PC-9 (cell line): ENCODE data around the gene ORMDL3. TPM values are rescaled to one million over a fixed set of nuclear protein-coding genes. Genes with fewer than 3 reads are reported as not detected.

Experiments
- BruUV-seq: library from RNA; stranded (reverse); fragments of 400-500 nt; replicated peaks from 2 replicates; lab custom pipeline; 2021; lab: Mats Ljungman, UMichigan
- CTCF ChIA-PET: fragments of 300-600 bp; sonication (Branson Sonifier 250); formaldehyde crosslinking; loops from one replicate; lab custom pipeline; 2022; ENCODE audit warnings: antibody characterized with exemption; lab: Charles Lee
- POLR2A ChIA-PET: fragments of 300-600 bp; sonication (Branson Sonifier 250); formaldehyde crosslinking; loops from one replicate; lab custom pipeline; 2022; ENCODE audit warnings: antibody characterized with exemption; ENCODE audit not compliant: unreplicated experiment; lab: Charles Lee
- DNase-seq, 2 experiments: peaks; one replicate each; pipeline versions ENCODE4 v3.0.0 to v3.0.0-alpha.2; 2015 to 2022; ENCODE audit warnings: mixed read lengths in 1 of 2
- H2AFZ ChIP-seq: fragments of 200-600 bp; sonication (generic); 2 replicates; pipeline ENCODE4 v1.8.1; 2017; ENCODE audit warnings: antibody characterized with exemption
- H3F3A ChIP-seq: fragments of 200-600 bp; sonication (generic); 2 replicates; pipeline ENCODE4 v1.8.1; 2017; ENCODE audit warnings: antibody characterized with exemption, mild to moderate bottlenecking, low read depth; ENCODE audit not compliant: insufficient read depth
- H3K27ac ChIP-seq: fragments of 200-600 bp; sonication (generic); 2 replicates; pipeline ENCODE4 v1.6.1; 2016; ENCODE audit warnings: mixed run types
- H3K27me3 ChIP-seq: fragments of 200-600 bp; sonication (generic); 2 replicates; pipeline ENCODE4 v1.6.1; 2016; ENCODE audit warnings: low read depth, mixed run types; ENCODE audit not compliant: insufficient read depth
- H3K36me3 ChIP-seq: fragments of 200-600 bp; sonication (generic); 2 replicates; pipeline ENCODE4 v1.6.1; 2016; ENCODE audit warnings: low read depth, mixed run types
- H3K4me1 ChIP-seq: fragments of 200-600 bp; sonication (generic); replicated peaks from 2 replicates; pipeline ENCODE4 v1.6.1; 2016; ENCODE audit warnings: mixed run types; ENCODE audit not compliant: insufficient read depth
- H3K4me2 ChIP-seq: fragments of 200-600 bp; sonication (generic); 2 replicates; pipeline ENCODE4 v1.6.1; 2017; ENCODE audit warnings: mixed run types
- H3K4me3 ChIP-seq: fragments of 200-600 bp; sonication (generic); 2 replicates; pipeline ENCODE4 v1.6.1; 2016; ENCODE audit warnings: mixed run types
- H3K79me2 ChIP-seq: fragments of 200-600 bp; sonication (generic); 2 replicates; pipeline ENCODE4 v1.6.1; 2017; ENCODE audit warnings: low read depth, mixed run types
- H3K9me2 ChIP-seq: fragments of 200-600 bp; sonication (generic); 2 replicates; pipeline ENCODE4 v1.8.1; 2017; ENCODE audit warnings: mild to moderate bottlenecking; ENCODE audit not compliant: insufficient read depth
- H3K9me3 ChIP-seq: fragments of 200-600 bp; sonication (generic); 2 replicates; pipeline ENCODE4 v1.8.1; 2016; ENCODE audit warnings: low read depth; ENCODE audit not compliant: insufficient read depth
- H4K20me1 ChIP-seq: fragments of 200-600 bp; sonication (generic); 2 replicates; pipeline ENCODE4 v1.8.1; 2017; ENCODE audit not compliant: insufficient read depth
- CTCF ChIP-seq: fragments of 200-600 bp; sonication (generic); conservative IDR thresholded peaks from 2 replicates; pipeline ENCODE4 v1.6.1; 2017; ENCODE audit warnings: mixed run types, antibody characterized with exemption, mild to moderate bottlenecking, moderate library complexity
- EZH2 ChIP-seq: fragments of 200-600 bp; sonication (generic); IDR thresholded peaks from 2 replicates; pipeline ENCODE4 v1.8.0; 2017; ENCODE audit warnings: antibody characterized with exemption, low read depth
- intact Hi-C: fragments of 100-400 bp; cut with micrococcal nuclease; formaldehyde crosslinking; loops from one replicate; pipeline ENCODE4 v1.10.0; 2022; ENCODE audit not compliant: unreplicated experiment
- total RNA-seq: library from RNA; stranded (reverse); gene quantifications from 2 replicates; pipeline ENCODE4 v1.2.3, GENCODE V29; 2021

The ORMDL3 gene
- total RNA-seq, 1 experiment from 2014 or later = 51.1 TPM

GRCh38 chr17:39962642-39963220 lies 35.3 kb upstream of the ORMDL3 start, which contains the start of gene GSDMA:
Gene GSDMA (plus strand): TSS chr17:39963004. CDS start chr17:39965688, 2,684 bp downstream.
- no peak for DNase-seq
- POLR2A ChIA-PET = no interaction called here

GRCh38 chr17:39960524-39961041 lies 33.2 kb upstream of the ORMDL3 start:
- no peaks in the 10 kb centered on the region for H3K27me3 ChIP-seq
- H4K20me1 ChIP-seq = no peaks in the 10 kb centered on the region
- no peak overlapping the region for H3K4me2 ChIP-seq
- H3K36me3 ChIP-seq = no peaks in the 10 kb centered on the region
- H3K9me2 ChIP-seq = no peaks in the 10 kb centered on the region
- no peak for DNase-seq
- TF ChIP-seq EZH2 = no peak
- no peak for TF ChIP-seq CTCF
- ChIA-PET POLR2A (no interaction called here), CTCF (no interaction called here)
- BruUV-seq = no TSS peak
- H3K79me2 ChIP-seq = no peaks in the 10 kb centered on the region
- H3K4me3 ChIP-seq = no peak overlapping the region
- peaks cover 15% of the 10 kb centered on the region for H3F3A ChIP-seq
- H3K9me3 ChIP-seq = no peaks in the 10 kb centered on the region
- no peak overlapping the region for H3K27ac ChIP-seq
- H3K4me1 ChIP-seq = peaks cover 11% of the 10 kb centered on the region
- intact Hi-C loops = no loop called here
- no peak overlapping the region for H2AFZ ChIP-seq

More at GRCh38 chr17:39962642-39963220, 35.3 kb upstream of the ORMDL3 start, which contains the start of gene GSDMA:
- H3K27me3 ChIP-seq = no peaks in the 10 kb centered on the region
- no peak within 1 kb of the TSS for H3K4me2 ChIP-seq
- H3K9me2 ChIP-seq = no peaks in the 10 kb centered on the region
- no peaks in the 10 kb centered on the region for H3K79me2 ChIP-seq
- H3K27ac ChIP-seq = no peak within 1 kb of the TSS
- intact Hi-C loops = no loop called here
- H3K36me3 ChIP-seq = no peaks in the 10 kb centered on the region
- peaks cover 11% of the 10 kb centered on the region for H3K4me1 ChIP-seq
- no peak within 1 kb of the TSS for H2AFZ ChIP-seq
- BruUV-seq = no TSS peak
- H3K9me3 ChIP-seq = no peaks in the 10 kb centered on the region
- TF ChIP-seq CTCF = no peak
- no peak for TF ChIP-seq EZH2
- H3F3A ChIP-seq = peaks cover 15% of the 10 kb centered on the region
- H3K4me3 ChIP-seq = no peak within 1 kb of the TSS
- H4K20me1 ChIP-seq = no peaks in the 10 kb centered on the region
- CTCF ChIA-PET = interaction anchor here (0.7 kb wide), 2 partner anchors 24 to 36 kb away, joined by 3 to 5 read pairs; no protein-coding TSS in a partner anchor

GRCh38 chr17:39955726-39956225 lies 28.4 kb upstream of the ORMDL3 start:
- Histone ChIP-seq H3K4me3 (no peak overlapping the region), H3K36me3 (no peaks in the 10 kb centered on the region), H2AFZ (no peak overlapping the region), H3K9me3 (no peaks in the 10 kb centered on the region), H3K9me2 (no peaks in the 10 kb centered on the region), H3K4me2 (no peak overlapping the region), H3K79me2 (no peaks in the 10 kb centered on the region), H4K20me1 (no peaks in the 10 kb centered on the region), H3K27ac (no peak overlapping the region), H3K27me3 (no peaks in the 10 kb centered on the region), H3K4me1 (peaks cover 8% of the 10 kb centered on the region), H3F3A (peaks cover 9% of the 10 kb centered on the region; the same call in 1 of the 2 replicates)
- POLR2A ChIA-PET = no interaction called here
- CTCF ChIA-PET = no interaction called here
- no peak for TF ChIP-seq CTCF
- BruUV-seq = no TSS peak
- intact Hi-C loops = loop anchor here (10.0 kb wide), 1 partner anchor 201 kb away; no protein-coding TSS in a partner anchor
- no peak for DNase-seq
